GM23248 (cell line): ENCODE results near the gene EMC9.

Experiments used
- EZH2 ChIP-seq: fragments of 200-600 bp; sonication (generic); IDR thresholded peaks from 2 replicates; pipeline ENCODE4 v1.6.1; 2018; ENCODE audit warnings: antibody characterized with exemption, mild to moderate bottlenecking; ENCODE audit not compliant: insufficient read depth, poor library complexity, severe bottlenecking
- EZH2phosphoT487 ChIP-seq: fragments of 200-600 bp; sonication (generic); IDR thresholded peaks from 2 replicates; pipeline ENCODE4 v1.6.1; 2018; ENCODE audit warnings: antibody characterized with exemption, moderate library complexity, mild to moderate bottlenecking, low read depth; ENCODE audit not compliant: insufficient read depth

- TF ChIP-seq EZH2phosphoT487 = no peak
- TF ChIP-seq EZH2 = no peak
These were observed 4.5 kb downstream of the EMC9 start for GRCh38 chr14:24136684-24137528.
